ENCODE measurements around the gene CDH11. TPM values are rescaled to one million over a fixed set of nuclear protein-coding genes. Genes with fewer than 3 reads are reported as not detected.

CDH11 gene
- total and polyA plus RNA-seq, 2 of the 4 experiments (the other 2 are of a cell fraction): 266 to 601 TPM

DNA sequence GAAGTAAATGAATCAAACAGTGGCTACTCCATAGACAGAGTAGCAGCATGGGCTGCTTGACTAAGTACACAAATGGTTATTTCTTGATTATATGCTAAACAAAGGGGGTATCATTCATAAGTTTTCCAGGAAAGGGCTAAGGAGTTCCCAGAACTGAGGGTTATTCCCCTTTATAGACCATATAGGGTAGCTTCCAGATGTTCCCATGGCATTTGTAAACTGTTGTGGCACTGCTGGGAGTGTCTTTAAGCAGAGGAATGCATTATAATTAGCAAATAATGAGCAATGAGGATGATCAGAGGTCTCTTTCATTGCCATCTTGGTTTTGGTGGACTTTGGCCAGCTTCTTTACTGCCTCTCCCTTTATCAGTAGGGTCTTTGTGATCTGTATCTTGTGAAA, 105.1 kb downstream of the CDH11 start:
- in situ Hi-C loops (cut with MboI; ENCODE audit: low sequenced_read_pairs): no loop called here
- intact Hi-C loops (cut with micrococcal nuclease): no loop called here

More for the DNA sequence above, 105.1 kb downstream of the CDH11 start:
- Histone ChIP-seq H3K4me3 (ENCODE audit: insufficient read depth, low read depth, low read length) (no peak overlapping the region), H3K79me1 (ENCODE audit: low read depth in 1 of 2, low read length in 2 of 2) (peaks cover 23 to 49% of the 10 kb centered on the region in 2 experiments), H2AK5ac (ENCODE audit: low read depth, low read length) (no peak overlapping the region), H3K9me1 (ENCODE audit: insufficient read depth, low read length) (peaks cover 9% of the 10 kb centered on the region), H2BK15ac (ENCODE audit: low read depth, low read length) (no peak overlapping the region), H3K23ac (ENCODE audit: low read depth, low read length) (no peak overlapping the region), H2BK5ac (ENCODE audit: low read depth, low read length, poor library complexity, severe bottlenecking) (no peak overlapping the region), H4K91ac (ENCODE audit: insufficient read depth, low read depth, low read length) (no peak overlapping the region), H3K9ac (ENCODE audit: low read depth, low read length) (no peak overlapping the region), H3K14ac (replicated peaks; ENCODE audit: low read depth, low read length) (no peak overlapping the region), H3K27me3 (ENCODE audit: control insufficient read depth, insufficient read depth, low read length) (no peaks in the 10 kb centered on the region), H3K36me3 (ENCODE audit: control insufficient read depth, insufficient read depth, low read length) (peaks cover 13% of the 10 kb centered on the region), H3K27ac (ENCODE audit: insufficient read depth, low read length) (no peak overlapping the region), H3K18ac (ENCODE audit: low read depth, low read length) (no peak overlapping the region), H2AFZ (replicated peaks; ENCODE audit: low read length, poor library complexity) (no peak overlapping the region), H2BK20ac (ENCODE audit: low read depth, low read length) (no peak overlapping the region), H4K5ac (ENCODE audit: low read depth, low read length) (no peak overlapping the region), H3K4me2 (ENCODE audit: low read depth, low read length) (no peak overlapping the region), H4K8ac (ENCODE audit: low read depth in 2 of 2, low read length in 2 of 2) (no peak overlapping the region), H3K9me3 (ENCODE audit: control insufficient read depth, insufficient read depth, low read length) (no peaks in the 10 kb centered on the region), H3K4ac (ENCODE audit: low read depth, low read length) (no peak overlapping the region), H3K56ac (ENCODE audit: extremely low read depth, insufficient read depth, low read length) (no peak overlapping the region), H4K20me1 (ENCODE audit: insufficient read depth, low read length) (peaks cover 27% of the 10 kb centered on the region; the same call in 1 of the 2 replicates), H2AK9ac (replicated peaks; ENCODE audit: low read depth, low read length, poor library complexity) (no peak overlapping the region), H3K4me1 (ENCODE audit: control insufficient read depth, insufficient read depth, low read length) (peaks cover 14% of the 10 kb centered on the region), H2BK120ac (ENCODE audit: low read depth, low read length) (no peak overlapping the region)
- BruUV-seq (replicated peaks): no TSS peak
- ATAC-seq (ENCODE audit: low read depth): no peak
- POLR2A ChIA-PET (ENCODE audit: unreplicated experiment): no interaction called here
- dilution Hi-C loops (cut with HindIII; ENCODE audit: low sequenced_read_pairs, unreplicated experiment): no loop called here
- TF ChIP-seq CHD1 (IDR thresholded peaks at IDR 0.05; ENCODE audit: low read depth, low read length): no peak
- no peak for TF ChIP-seq NFE2L2 (IDR thresholded peaks at IDR 0.05; ENCODE audit: low read depth, low read length)
- TF ChIP-seq, protein P1, sequence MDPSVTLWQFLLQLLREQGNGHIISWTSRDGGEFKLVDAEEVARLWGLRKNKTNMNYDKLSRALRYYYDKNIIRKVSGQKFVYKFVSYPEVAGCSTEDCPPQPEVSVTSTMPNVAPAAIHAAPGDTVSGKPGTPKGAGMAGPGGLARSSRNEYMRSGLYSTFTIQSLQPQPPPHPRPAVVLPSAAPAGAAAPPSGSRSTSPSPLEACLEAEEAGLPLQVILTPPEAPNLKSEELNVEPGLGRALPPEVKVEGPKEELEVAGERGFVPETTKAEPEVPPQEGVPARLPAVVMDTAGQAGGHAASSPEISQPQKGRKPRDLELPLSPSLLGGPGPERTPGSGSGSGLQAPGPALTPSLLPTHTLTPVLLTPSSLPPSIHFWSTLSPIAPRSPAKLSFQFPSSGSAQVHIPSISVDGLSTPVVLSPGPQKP (IDR thresholded peaks at IDR 0.05; ENCODE audit: borderline replicate concordance, low read depth, low read length): no peak
- TF ChIP-seq SMC3 (IDR thresholded peaks at IDR 0.05; ENCODE audit: low read depth, low read length): no peak
- no peak for TF ChIP-seq CEBPB (IDR thresholded peaks at IDR 0.05; ENCODE audit: low read depth, low read length)
- no peak for TF ChIP-seq BHLHE40 (IDR thresholded peaks at IDR 0.05; ENCODE audit: low read depth, low read length)
- TF ChIP-seq RCOR1 (IDR thresholded peaks at IDR 0.05; ENCODE audit: insufficient replicate concordance, low read length): no peak
- TF ChIP-seq MAFK (IDR thresholded peaks at IDR 0.05; ENCODE audit: low read depth, low read length): no peak
- TF ChIP-seq, protein P2, sequence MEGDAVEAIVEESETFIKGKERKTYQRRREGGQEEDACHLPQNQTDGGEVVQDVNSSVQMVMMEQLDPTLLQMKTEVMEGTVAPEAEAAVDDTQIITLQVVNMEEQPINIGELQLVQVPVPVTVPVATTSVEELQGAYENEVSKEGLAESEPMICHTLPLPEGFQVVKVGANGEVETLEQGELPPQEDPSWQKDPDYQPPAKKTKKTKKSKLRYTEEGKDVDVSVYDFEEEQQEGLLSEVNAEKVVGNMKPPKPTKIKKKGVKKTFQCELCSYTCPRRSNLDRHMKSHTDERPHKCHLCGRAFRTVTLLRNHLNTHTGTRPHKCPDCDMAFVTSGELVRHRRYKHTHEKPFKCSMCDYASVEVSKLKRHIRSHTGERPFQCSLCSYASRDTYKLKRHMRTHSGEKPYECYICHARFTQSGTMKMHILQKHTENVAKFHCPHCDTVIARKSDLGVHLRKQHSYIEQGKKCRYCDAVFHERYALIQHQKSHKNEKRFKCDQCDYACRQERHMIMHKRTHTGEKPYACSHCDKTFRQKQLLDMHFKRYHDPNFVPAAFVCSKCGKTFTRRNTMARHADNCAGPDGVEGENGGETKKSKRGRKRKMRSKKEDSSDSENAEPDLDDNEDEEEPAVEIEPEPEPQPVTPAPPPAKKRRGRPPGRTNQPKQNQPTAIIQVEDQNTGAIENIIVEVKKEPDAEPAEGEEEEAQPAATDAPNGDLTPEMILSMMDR (conservative IDR thresholded peaks at IDR 0.05; ENCODE audit: low read depth, low read length): no peak
- no peak for TF ChIP-seq MAZ (IDR thresholded peaks at IDR 0.05; ENCODE audit: borderline replicate concordance, low read depth, low read length)
- TF ChIP-seq, protein P3, sequence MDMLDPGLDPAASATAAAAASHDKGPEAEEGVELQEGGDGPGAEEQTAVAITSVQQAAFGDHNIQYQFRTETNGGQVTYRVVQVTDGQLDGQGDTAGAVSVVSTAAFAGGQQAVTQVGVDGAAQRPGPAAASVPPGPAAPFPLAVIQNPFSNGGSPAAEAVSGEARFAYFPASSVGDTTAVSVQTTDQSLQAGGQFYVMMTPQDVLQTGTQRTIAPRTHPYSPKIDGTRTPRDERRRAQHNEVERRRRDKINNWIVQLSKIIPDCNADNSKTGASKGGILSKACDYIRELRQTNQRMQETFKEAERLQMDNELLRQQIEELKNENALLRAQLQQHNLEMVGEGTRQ (IDR thresholded peaks at IDR 0.05; ENCODE audit: low read depth, low read length): no peak
- TF ChIP-seq FOS (IDR thresholded peaks at IDR 0.05; ENCODE audit: low read depth, low read length): no peak
- no peak for TF ChIP-seq MXI1 (IDR thresholded peaks at IDR 0.05; ENCODE audit: borderline replicate concordance, low read depth, low read length)
- TF ChIP-seq POLR2A (IDR thresholded peaks at IDR 0.05; ENCODE audit: low read depth, low read length): no peak
- no peak for TF ChIP-seq RFX5 (IDR thresholded peaks at IDR 0.05; ENCODE audit: low read depth, low read length)
- no peak for TF ChIP-seq RAD21 (IDR thresholded peaks at IDR 0.05; ENCODE audit: low read length)
- DNase-seq: no peak
- CTCF ChIA-PET: no interaction called here
